OCI-LY1 (cell line): ENCODE data around the gene GRB2.
"Not testable (repeated sequence)": the region's sequence is repeated elsewhere in the genome, so short reads cannot be mapped to it uniquely, and the experiment has no call there.

Source experiments
- H2AFZ ChIP-seq: fragments of 200-600 bp; sonication (generic), shearing (Covaris generic); 2 replicates; pipeline ENCODE4 v1.6.0; 2014; ENCODE audit warnings: antibody characterized with exemption, mild to moderate bottlenecking, low read length
- H3F3A ChIP-seq: fragments of 200-600 bp; sonication (generic), shearing (Covaris generic); 2 replicates; pipeline ENCODE4 v1.6.0; 2014; ENCODE audit warnings: mild to moderate bottlenecking, antibody characterized with exemption, low read length, moderate library complexity; ENCODE audit not compliant: insufficient read depth
- H3K27ac ChIP-seq: fragments of 200-600 bp; sonication (generic); 2 replicates; pipeline ENCODE4 v1.5.1; 2014; ENCODE audit warnings: low read length, mixed run types, mild to moderate bottlenecking, low read depth; ENCODE audit not compliant: poor library complexity, severe bottlenecking
- H3K27me3 ChIP-seq: fragments of 200-600 bp; sonication (generic); 2 replicates; pipeline ENCODE4 v1.6.0; 2014; ENCODE audit warnings: antibody characterized with exemption, mild to moderate bottlenecking, low read length, moderate library complexity; ENCODE audit not compliant: insufficient read depth
- H3K36me3 ChIP-seq: fragments of 200-600 bp; sonication (generic); 2 replicates; pipeline ENCODE4 v1.6.1; 2014; ENCODE audit warnings: mild to moderate bottlenecking, antibody characterized with exemption, low read length, moderate library complexity, mixed read lengths; ENCODE audit not compliant: insufficient read depth
- H3K4me1 ChIP-seq: fragments of 200-600 bp; sonication (generic); 2 replicates; pipeline ENCODE4 v1.5.1; 2014; ENCODE audit warnings: mild to moderate bottlenecking, low read length, moderate library complexity; ENCODE audit not compliant: insufficient read depth, severe bottlenecking
- H3K4me2 ChIP-seq: fragments of 200-600 bp; sonication (generic), shearing (Covaris generic); 2 replicates; pipeline ENCODE4 v1.6.1; 2014; ENCODE audit warnings: low read length
- H3K4me3 ChIP-seq: fragments of 200-600 bp; sonication (generic); 2 replicates; pipeline ENCODE4 v1.5.1; 2014; ENCODE audit warnings: low read length, low read depth, mild to moderate bottlenecking, mixed read lengths; ENCODE audit not compliant: poor library complexity, severe bottlenecking
- H3K79me2 ChIP-seq: fragments of 200-600 bp; shearing (Covaris generic); 2 replicates; pipeline ENCODE4 v1.6.1; 2016; ENCODE audit warnings: mixed run types, low read length, mixed read lengths; ENCODE audit not compliant: insufficient read depth
- H3K9ac ChIP-seq: fragments of 200-600 bp; sonication (generic), shearing (Covaris generic); 2 replicates; pipeline ENCODE4 v1.6.1; 2014; ENCODE audit warnings: mild to moderate bottlenecking, low read length, mixed read lengths
- H3K9me2 ChIP-seq: fragments of 200-600 bp; sonication (generic), shearing (Covaris generic); 2 replicates; pipeline ENCODE4 v1.6.1; 2014; ENCODE audit warnings: low read depth, mild to moderate bottlenecking, low read length, mixed read lengths
- H3K9me3 ChIP-seq: fragments of 200-600 bp; shearing (Covaris generic); 2 replicates; pipeline ENCODE4 v1.6.1; 2014; ENCODE audit warnings: low read length, mixed read lengths
- H4K20me1 ChIP-seq: fragments of 200-600 bp; sonication (generic), shearing (Covaris generic); 2 replicates; pipeline ENCODE4 v1.6.0; 2016; ENCODE audit warnings: mild to moderate bottlenecking, low read length; ENCODE audit not compliant: insufficient read depth
- EZH2 ChIP-seq: fragments of 200-600 bp; sonication (generic), shearing (Covaris generic); IDR thresholded peaks from 2 replicates; pipeline ENCODE4 v1.8.0; 2017; ENCODE audit warnings: borderline replicate concordance, mixed run types, mild to moderate bottlenecking, antibody characterized with exemption, low read length, moderate library complexity, mixed read lengths
- TF ChIP-seq, protein P1 (sequence below): fragments of 200-600 bp; sonication (generic), shearing (Covaris generic); IDR thresholded peaks from 2 replicates; pipeline ENCODE4 v1.5.1; 2017; ENCODE audit warnings: mild to moderate bottlenecking, antibody characterized with exemption, low read length, moderate library complexity, mixed read lengths

Gene GRB2

DNA sequence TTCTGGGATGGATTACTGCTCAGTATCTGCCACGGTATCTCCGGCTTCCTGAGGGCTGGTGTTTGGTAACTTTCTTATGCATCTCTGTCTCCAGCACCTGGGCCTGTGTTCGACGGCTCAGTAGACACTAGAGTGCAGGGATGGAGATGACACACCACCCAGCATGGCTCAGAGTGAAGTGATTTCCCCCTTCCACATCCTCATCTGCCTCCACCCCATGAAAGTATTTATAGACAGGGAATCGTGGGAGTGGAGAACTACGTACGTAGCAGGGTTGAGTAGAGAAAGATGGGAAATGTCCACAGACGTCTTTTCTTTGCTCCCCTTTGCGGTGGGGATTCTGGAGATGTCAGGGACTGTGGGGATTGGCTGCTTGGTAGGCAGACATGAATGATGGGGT, 104.4 kb downstream of the GRB2 start:
- Histone ChIP-seq H3K9me2 (no peaks in the 10 kb centered on the region), H4K20me1 (no peaks in the 10 kb centered on the region), H3K27me3 (no peaks in the 10 kb centered on the region), H3K9me3 (no peaks in the 10 kb centered on the region), H2AFZ (no peak overlapping the region), H3F3A (peaks cover 4% of the 10 kb centered on the region; the same call in 1 of the 2 replicates), H3K4me1 (peaks cover 23% of the 10 kb centered on the region), H3K79me2 (no peaks in the 10 kb centered on the region), H3K4me3 (no peak overlapping the region), H3K4me2 (no peak overlapping the region), H3K9ac (no peak overlapping the region), H3K27ac (no peak overlapping the region), H3K36me3 (no peaks in the 10 kb centered on the region)
- TF ChIP-seq EZH2 = no peak
- TF ChIP-seq, protein P1, sequence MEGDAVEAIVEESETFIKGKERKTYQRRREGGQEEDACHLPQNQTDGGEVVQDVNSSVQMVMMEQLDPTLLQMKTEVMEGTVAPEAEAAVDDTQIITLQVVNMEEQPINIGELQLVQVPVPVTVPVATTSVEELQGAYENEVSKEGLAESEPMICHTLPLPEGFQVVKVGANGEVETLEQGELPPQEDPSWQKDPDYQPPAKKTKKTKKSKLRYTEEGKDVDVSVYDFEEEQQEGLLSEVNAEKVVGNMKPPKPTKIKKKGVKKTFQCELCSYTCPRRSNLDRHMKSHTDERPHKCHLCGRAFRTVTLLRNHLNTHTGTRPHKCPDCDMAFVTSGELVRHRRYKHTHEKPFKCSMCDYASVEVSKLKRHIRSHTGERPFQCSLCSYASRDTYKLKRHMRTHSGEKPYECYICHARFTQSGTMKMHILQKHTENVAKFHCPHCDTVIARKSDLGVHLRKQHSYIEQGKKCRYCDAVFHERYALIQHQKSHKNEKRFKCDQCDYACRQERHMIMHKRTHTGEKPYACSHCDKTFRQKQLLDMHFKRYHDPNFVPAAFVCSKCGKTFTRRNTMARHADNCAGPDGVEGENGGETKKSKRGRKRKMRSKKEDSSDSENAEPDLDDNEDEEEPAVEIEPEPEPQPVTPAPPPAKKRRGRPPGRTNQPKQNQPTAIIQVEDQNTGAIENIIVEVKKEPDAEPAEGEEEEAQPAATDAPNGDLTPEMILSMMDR = no peak

GRCh38 chr17:75300280-75300679, 105.2 kb downstream of the GRB2 start:
- Histone ChIP-seq H3K27ac (no peak overlapping the region), H3K79me2 (no peaks in the 10 kb centered on the region), H3K9me3 (no peaks in the 10 kb centered on the region), H3K27me3 (no peaks in the 10 kb centered on the region), H3K4me2 (no peak overlapping the region), H4K20me1 (no peaks in the 10 kb centered on the region), H3K4me3 (no peak overlapping the region), H3F3A (peaks cover 7% of the 10 kb centered on the region; the same call in 1 of the 2 replicates), H3K9ac (no peak overlapping the region), H2AFZ (no peak overlapping the region), H3K4me1 (peaks cover 31% of the 10 kb centered on the region), H3K36me3 (no peaks in the 10 kb centered on the region), H3K9me2 (no peaks in the 10 kb centered on the region)
- TF ChIP-seq, protein P1 = no peak
- no peak for TF ChIP-seq EZH2

GRCh38 chr17:75295201-75296158, 110.0 kb downstream of the GRB2 start:
- H3K36me3 ChIP-seq = no peaks in the 10 kb centered on the region
- H3K9ac ChIP-seq = peak overlapping the region; percentile 30; the same call in 1 of the 2 replicates
- no peaks in the 10 kb centered on the region for H3K79me2 ChIP-seq
- H3K9me2 ChIP-seq = no peaks in the 10 kb centered on the region
- H3F3A ChIP-seq = peaks cover 14% of the 10 kb centered on the region
- no peaks in the 10 kb centered on the region for H3K9me3 ChIP-seq
- peaks cover 39% of the 10 kb centered on the region for H3K4me1 ChIP-seq
- TF ChIP-seq, protein P1 = no peak
- no peak for TF ChIP-seq EZH2
- peak overlapping the region; percentile 96 for H3K27ac ChIP-seq
- 0 out of 2 replicates have a peak overlapping the region, but pooled peaks have one; percentile 6 for H2AFZ ChIP-seq
- H3K27me3 ChIP-seq = no peaks in the 10 kb centered on the region
- H3K4me3 ChIP-seq = no peak overlapping the region
- H4K20me1 ChIP-seq = no peaks in the 10 kb centered on the region
- H3K4me2 ChIP-seq = peak overlapping the region; percentile 35

DNA sequence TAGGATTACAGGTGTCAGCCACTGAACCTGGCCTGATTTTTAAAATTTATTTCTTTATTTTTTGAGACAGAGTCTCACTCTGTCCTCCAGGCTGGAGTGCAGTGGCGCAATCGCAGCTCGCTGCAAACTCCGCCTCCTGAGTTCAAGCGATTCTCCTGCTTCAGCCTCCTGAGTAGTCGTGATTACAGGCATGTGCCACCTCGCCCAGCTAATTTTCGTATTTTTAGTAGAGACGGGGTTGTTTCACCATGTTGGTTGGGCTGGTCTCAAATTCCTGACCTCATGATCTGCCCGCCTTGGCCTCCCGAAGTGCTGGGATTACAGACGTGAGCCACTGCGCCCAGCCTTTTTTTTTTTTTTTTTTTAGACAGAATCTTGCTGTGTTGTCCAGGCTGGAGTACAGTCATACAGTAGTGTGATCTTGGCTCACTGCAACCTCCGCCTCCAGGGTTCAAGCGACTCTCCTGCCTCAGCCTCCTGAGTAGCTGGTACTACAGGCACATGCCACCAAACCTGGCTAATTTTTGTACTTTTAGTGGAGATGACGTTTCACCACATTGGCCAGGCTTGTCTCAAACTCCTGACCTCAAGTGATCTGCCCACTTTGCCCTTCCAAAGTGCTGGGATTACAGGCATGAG, 112.5 kb downstream of the GRB2 start:
- H3F3A ChIP-seq = peaks cover 14% of the 10 kb centered on the region
- H3K36me3 ChIP-seq, H3K4me3 ChIP-seq, H3K9me2 ChIP-seq, H3K9ac ChIP-seq, H3K4me2 ChIP-seq, H3K27me3 ChIP-seq, H3K9me3 ChIP-seq, H4K20me1 ChIP-seq, H2AFZ ChIP-seq, H3K79me2 ChIP-seq: not testable (repeated sequence)
- H3K4me1 ChIP-seq = peaks cover 47% of the 10 kb centered on the region
- peak overlapping the region; percentile 35 for H3K27ac ChIP-seq
